ENCODE measurements around the gene MYL5.

DNA sequence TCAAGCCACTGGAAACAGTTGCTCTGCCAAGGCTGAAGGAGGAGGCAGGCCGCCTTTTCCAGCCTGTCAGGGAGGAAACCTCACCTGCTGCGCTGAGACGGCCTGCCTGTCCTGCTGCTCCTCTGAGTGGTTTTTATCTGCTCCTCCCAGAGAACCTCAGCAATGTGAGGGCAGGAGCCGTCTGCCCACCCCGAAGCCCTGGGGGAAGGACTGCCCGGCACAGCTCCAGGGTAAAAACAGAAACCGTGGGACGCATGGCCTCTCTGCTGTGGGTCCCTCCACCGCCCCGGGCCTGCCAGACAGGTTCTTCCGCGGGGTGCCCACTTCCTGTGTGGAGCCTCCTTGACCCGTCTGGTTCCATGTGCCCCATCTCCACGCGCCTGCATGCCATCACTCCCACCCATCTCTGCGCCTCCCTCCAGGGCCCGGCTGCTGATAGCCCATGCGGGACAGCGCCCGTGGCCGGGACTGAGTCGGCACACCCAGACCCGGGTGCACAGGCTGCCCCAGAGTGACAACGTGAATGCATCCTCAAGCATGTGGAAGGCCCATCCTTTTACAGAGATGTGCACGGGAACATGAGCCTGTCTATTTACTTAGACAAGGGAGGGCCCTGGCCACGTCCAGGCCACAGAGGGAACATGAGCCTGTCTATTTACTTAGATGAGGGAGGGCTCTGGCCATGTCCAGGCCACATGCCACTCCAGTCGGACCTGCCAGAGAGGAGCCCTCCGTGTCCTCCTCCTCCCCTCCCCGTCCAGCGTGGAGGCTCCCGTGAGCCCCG, 18.6 kb downstream of the MYL5 start:
- TF ChIP-seq, protein P1, sequence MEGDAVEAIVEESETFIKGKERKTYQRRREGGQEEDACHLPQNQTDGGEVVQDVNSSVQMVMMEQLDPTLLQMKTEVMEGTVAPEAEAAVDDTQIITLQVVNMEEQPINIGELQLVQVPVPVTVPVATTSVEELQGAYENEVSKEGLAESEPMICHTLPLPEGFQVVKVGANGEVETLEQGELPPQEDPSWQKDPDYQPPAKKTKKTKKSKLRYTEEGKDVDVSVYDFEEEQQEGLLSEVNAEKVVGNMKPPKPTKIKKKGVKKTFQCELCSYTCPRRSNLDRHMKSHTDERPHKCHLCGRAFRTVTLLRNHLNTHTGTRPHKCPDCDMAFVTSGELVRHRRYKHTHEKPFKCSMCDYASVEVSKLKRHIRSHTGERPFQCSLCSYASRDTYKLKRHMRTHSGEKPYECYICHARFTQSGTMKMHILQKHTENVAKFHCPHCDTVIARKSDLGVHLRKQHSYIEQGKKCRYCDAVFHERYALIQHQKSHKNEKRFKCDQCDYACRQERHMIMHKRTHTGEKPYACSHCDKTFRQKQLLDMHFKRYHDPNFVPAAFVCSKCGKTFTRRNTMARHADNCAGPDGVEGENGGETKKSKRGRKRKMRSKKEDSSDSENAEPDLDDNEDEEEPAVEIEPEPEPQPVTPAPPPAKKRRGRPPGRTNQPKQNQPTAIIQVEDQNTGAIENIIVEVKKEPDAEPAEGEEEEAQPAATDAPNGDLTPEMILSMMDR (IDR thresholded peaks at IDR 0.05) = no peak
- no peak for TF ChIP-seq POLR2A (IDR thresholded peaks at IDR 0.05)
